H1 (cell line): ENCODE data around the gene SNX25. TPM values are rescaled to one million over a fixed set of nuclear protein-coding genes. Genes with fewer than 3 reads are reported as not detected.

ENCODE experiments used
- CTCF ChIA-PET: fragments of 300-600 bp; sonication (Branson Sonifier 250); formaldehyde crosslinking; loops from one replicate; lab custom pipeline; 2021; ENCODE audit not compliant: partially characterized antibody; lab: Charles Lee
- POLR2A ChIA-PET: fragments of 300-600 bp; sonication (Branson Sonifier 250); formaldehyde crosslinking; loops from one replicate; lab custom pipeline; 2021; ENCODE audit warnings: inconsistent platforms; ENCODE audit not compliant: partially characterized antibody; lab: Charles Lee
- DNase-seq, 2 experiments: peaks; one replicate each; pipeline versions ENCODE4 v3.0.0 to v3.0.0-alpha.2; 2010 to 2022; ENCODE audit warnings: low spot score in 2 of 2, low read depth in 1 of 2, mixed read lengths in 1 of 2
- FAIRE-seq: peaks from 2 replicates; lab custom pipeline; 2011; peaks lifted over from hg19 to GRCh38; lab: Jason Lieb, UNC
- H2AFZ ChIP-seq: 2 replicates; pipeline ENCODE4 v1.8.1; 2012; ENCODE audit warnings: low read length, inconsistent platforms
- H2AK5ac ChIP-seq: 2 replicates; pipeline ENCODE4 v1.6.1; 2013; ENCODE audit warnings: low read depth, low read length
- H2BK120ac ChIP-seq: replicated peaks from 2 replicates; pipeline ENCODE3; 2013; ENCODE audit warnings: low read depth, low read length, inconsistent platforms
- H2BK12ac ChIP-seq: 2 replicates; pipeline ENCODE4 v1.6.1; 2013; ENCODE audit warnings: low read depth, low read length
- H2BK15ac ChIP-seq: 2 replicates; pipeline ENCODE4 v1.6.1; 2013; ENCODE audit warnings: low read length
- H2BK20ac ChIP-seq: 2 replicates; pipeline ENCODE4 v1.6.1; 2013; ENCODE audit warnings: low read length
- H2BK5ac ChIP-seq: 2 replicates; pipeline ENCODE4 v1.6.1; 2013; ENCODE audit warnings: low read depth, low read length
- H3K14ac ChIP-seq: 2 replicates; pipeline ENCODE4 v1.6.1; 2013; ENCODE audit warnings: inconsistent platforms; ENCODE audit not compliant: insufficient read length
- H3K18ac ChIP-seq: 2 replicates; pipeline ENCODE4 v1.6.1; 2013; ENCODE audit warnings: low read length; ENCODE audit errors: extremely low read depth
- H3K23ac ChIP-seq: 2 replicates; pipeline ENCODE4 v1.6.1; 2013; ENCODE audit warnings: inconsistent platforms; ENCODE audit not compliant: insufficient read length
- H3K23me2 ChIP-seq: 2 replicates; pipeline ENCODE4 v1.6.1; 2013; ENCODE audit warnings: low read depth, low read length
- H3K27ac ChIP-seq: 2 replicates; pipeline ENCODE4 v1.6.1; 2011; ENCODE audit warnings: low read depth, low read length, inconsistent platforms
- H3K27me3 ChIP-seq, 4 experiments: replicated peaks in 1 of 4; 1 replicate in 1 of 4; 2 replicates in 3 of 4; pipeline versions ENCODE4 v1.6.1 to v1.8.1; 2011 to 2013; ENCODE audit warnings: low read length in 3 of 4, mild to moderate bottlenecking in 3 of 4, inconsistent platforms in 2 of 4, mixed read lengths in 2 of 4, moderate library complexity in 1 of 4; ENCODE audit not compliant: control insufficient read depth in 3 of 4, insufficient read depth in 3 of 4; ENCODE audit errors: extremely low read depth in 1 of 4
- H3K36me3 ChIP-seq, 4 experiments: 2 replicates each; pipeline versions ENCODE4 v1.6.1 to v1.8.1; 2011 to 2013; ENCODE audit warnings: mild to moderate bottlenecking in 4 of 4, low read length in 3 of 4, moderate library complexity in 2 of 4, control low read depth in 1 of 4, inconsistent platforms in 1 of 4; ENCODE audit not compliant: insufficient read depth in 4 of 4, control insufficient read depth in 2 of 4
- H3K4ac ChIP-seq: replicated peaks from 2 replicates; pipeline ENCODE3; 2013; ENCODE audit warnings: low read length, low read depth, mixed read lengths, inconsistent platforms; ENCODE audit not compliant: insufficient read length
- H3K4me1 ChIP-seq, 4 experiments: replicated peaks in 1 of 4; 1 replicate in 1 of 4; 2 replicates in 3 of 4; pipeline versions ENCODE4 v1.6.1 to v1.8.1; 2011 to 2013; ENCODE audit warnings: low read length in 3 of 4, inconsistent platforms in 2 of 4, mixed read lengths in 1 of 4; ENCODE audit not compliant: insufficient read depth in 4 of 4, control insufficient read depth in 3 of 4
- H3K4me2 ChIP-seq, 2 experiments: 2 replicates each; pipeline versions ENCODE4 v1.6.1 to v1.8.1; 2011 to 2013; ENCODE audit warnings: low read depth in 2 of 2, low read length in 2 of 2, control low read depth in 1 of 2, inconsistent platforms in 1 of 2, mild to moderate bottlenecking in 1 of 2; ENCODE audit not compliant: insufficient read depth in 1 of 2
- H3K4me3 ChIP-seq, 4 experiments: fragments of 200-600, 300-600 bp in 1 of 4; sonication (generic), shearing (Covaris generic), sonication (Bioruptor Twin) in 1 of 4; 2 replicates each; pipeline versions ENCODE4 v1.5.1 to v1.8.1; 2011 to 2016; ENCODE audit warnings: low read length in 4 of 4, low read depth in 3 of 4, control low read depth in 2 of 4, inconsistent platforms in 2 of 4, mild to moderate bottlenecking in 2 of 4, mixed read lengths in 1 of 4, moderate library complexity in 1 of 4; ENCODE audit not compliant: insufficient read depth in 2 of 4; ENCODE audit errors: extremely low read depth in 1 of 4
- H3K56ac ChIP-seq: replicated peaks from 2 replicates; pipeline ENCODE3; 2013; ENCODE audit warnings: low read depth, mild to moderate bottlenecking, mixed read lengths, low read length, inconsistent platforms; ENCODE audit not compliant: insufficient read length
- H3K79me1 ChIP-seq: 2 replicates; pipeline ENCODE4 v1.6.1; 2013; ENCODE audit warnings: low read depth, low read length, control low read depth
- H3K79me2 ChIP-seq, 2 experiments: 2 replicates each; pipeline versions ENCODE4 v1.6.1 to v1.8.1; 2012 to 2013; ENCODE audit warnings: low read length in 2 of 2, mild to moderate bottlenecking in 2 of 2, inconsistent platforms in 1 of 2; ENCODE audit not compliant: insufficient read depth in 2 of 2, control insufficient read depth in 1 of 2
- H3K9ac ChIP-seq, 4 experiments: replicated peaks in 1 of 4; 1 replicate in 1 of 4; 2 replicates in 3 of 4; pipeline versions ENCODE4 v1.6.1 to v1.8.1; 2011 to 2013; ENCODE audit warnings: low read depth in 3 of 4, low read length in 3 of 4, control low read depth in 2 of 4, mild to moderate bottlenecking in 2 of 4, moderate library complexity in 2 of 4, inconsistent platforms in 1 of 4; ENCODE audit errors: extremely low read depth in 1 of 4
- H3K9me3 ChIP-seq, 2 experiments: 2 replicates each; pipeline versions ENCODE4 v1.6.1 to v1.8.1; 2012 to 2013; ENCODE audit warnings: mild to moderate bottlenecking in 2 of 2, moderate library complexity in 2 of 2, control low read depth in 1 of 2, inconsistent platforms in 1 of 2, low read depth in 1 of 2, low read length in 1 of 2, mixed read lengths in 1 of 2; ENCODE audit not compliant: insufficient read depth in 2 of 2
- H4K20me1 ChIP-seq, 2 experiments: replicated peaks in 1 of 2; 2 replicates each; pipeline versions ENCODE3 to v1.8.1; 2011 to 2013; ENCODE audit warnings: inconsistent platforms in 2 of 2, low read length in 2 of 2, mild to moderate bottlenecking in 1 of 2; ENCODE audit not compliant: insufficient read depth in 2 of 2, control insufficient read depth in 1 of 2
- H4K5ac ChIP-seq: 2 replicates; pipeline ENCODE4 v1.6.1; 2013; ENCODE audit warnings: low read length, low read depth, mixed read lengths, inconsistent platforms; ENCODE audit not compliant: insufficient read length
- H4K8ac ChIP-seq: 2 replicates; pipeline ENCODE4 v1.8.0; 2013; ENCODE audit warnings: mild to moderate bottlenecking, moderate library complexity, low read length, inconsistent platforms; ENCODE audit not compliant: insufficient read depth; ENCODE audit errors: extremely low read depth
- H4K91ac ChIP-seq: replicated peaks from 2 replicates; pipeline ENCODE3; 2013; ENCODE audit warnings: low read length, mixed read lengths, inconsistent platforms; ENCODE audit not compliant: insufficient read length
- ATF2 ChIP-seq: IDR thresholded peaks from 2 replicates; pipeline ENCODE4 v1.6.1; 2012; ENCODE audit warnings: low read length, inconsistent platforms
- HDAC2 ChIP-seq, 2 experiments: fragments of 300-600 bp in 1 of 2; sonication (generic) in 1 of 2; IDR thresholded peaks; 2 replicates each; pipeline ENCODE4 v1.6.1; 2011 to 2012; ENCODE audit warnings: low read depth in 2 of 2, low read length in 2 of 2, mild to moderate bottlenecking in 2 of 2, moderate library complexity in 2 of 2, borderline replicate concordance in 1 of 2, inconsistent platforms in 1 of 2
- JUND ChIP-seq: IDR thresholded peaks from 2 replicates; pipeline ENCODE4 v1.6.1; 2011; ENCODE audit warnings: mild to moderate bottlenecking, improper control_type of control experiment, low read length
- POU5F1 ChIP-seq: IDR thresholded peaks from 2 replicates; pipeline ENCODE4 v1.6.1; 2011; ENCODE audit warnings: low read depth, mild to moderate bottlenecking, low read length, moderate library complexity
- RNF2 ChIP-seq: fragments of 200-900, 300-1000 bp; sonication (generic); IDR thresholded peaks from 2 replicates; pipeline ENCODE4 v1.7.1; 2016; ENCODE audit warnings: borderline replicate concordance, low read depth, mild to moderate bottlenecking, antibody characterized with exemption, low read length; ENCODE audit not compliant: poor library complexity, severe bottlenecking; ENCODE audit errors: missing control alignments
- SAP30 ChIP-seq: fragments of 300-600 bp; sonication (generic); IDR thresholded peaks from 2 replicates; pipeline ENCODE4 v1.7.1; 2012; ENCODE audit warnings: low read length, moderate library complexity, mild to moderate bottlenecking, inconsistent platforms; ENCODE audit not compliant: insufficient read depth, insufficient replicate concordance
- TAF7 ChIP-seq: optimal IDR thresholded peaks from 2 replicates; pipeline ENCODE3; 2011; ENCODE audit warnings: low read depth, mild to moderate bottlenecking, inconsistent platforms, low read length, moderate library complexity, borderline replicate concordance
- WGBS, 2 experiments: shearing (Covaris generic) in 1 of 2; methylation state at CpG; one replicate each; pipeline versions ENCODE4 v1.1.6 to v1.1.7; 2013 to 2015; ENCODE audit warnings: low lambda C conversion rate in 2 of 2, mixed read lengths in 2 of 2, inconsistent platforms in 1 of 2, low coverage in 1 of 2, missing lambda C conversion rate in 1 of 2; ENCODE audit not compliant: insufficient replicate concordance in 2 of 2, insufficient coverage in 1 of 2, insufficient read length in 1 of 2; ENCODE audit errors: extremely low coverage in 1 of 2, missing lambda C conversion rate in 1 of 2; 5-methylcytosine and 5-hydroxymethylcytosine counted together
- polyA plus RNA-seq, 7 experiments: library from polyadenylated mRNA; depleted of rRNA in 3 of 7; stranded (reverse) in 5 of 7; unstranded in 2 of 7; fragments of >200 nt in 5 of 7; fragments of 200-250 nt in 2 of 7; gene quantifications; 1 replicate in 5 of 7; 2 replicates in 1 of 7; 4 replicates in 1 of 7; pipeline versions ENCODE4 v1.2.1 to v1.2.3, GENCODE V29; 2011 to 2013; ENCODE audit warnings: missing spikeins in 2 of 7, mixed read lengths in 2 of 7
- total RNA-seq: library from RNA; stranded (reverse); fragmentation: NEBNext Ultra II Directional; extraction: Animal tissue kit (Norgen Biotek cat#: 25700); gene quantifications from 2 replicates; pipeline ENCODE4 v1.2.1, GENCODE V29; 2021

SNX25 gene
- total and polyA plus RNA-seq, 2 of the 8 experiments (the other 6 are each of a cell fraction or from before 2014, with no cell fraction given) = 5.4 to 19.9 TPM

GRCh38 chr4:185242749-185243533, 33.5 kb downstream of the SNX25 start:
- H3K4me2 ChIP-seq = no peak overlapping the region
- H3K27me3 ChIP-seq = no peaks in the 10 kb centered on the region
- no peaks in the 10 kb centered on the region for H3K4me1 ChIP-seq
- no peak overlapping the region for H2BK120ac ChIP-seq
- peaks cover 11 to 23% of the 10 kb centered on the region in 2 experiments; a peak in 2 of 4 replicates for H3K9me3 ChIP-seq
- H3K18ac ChIP-seq = no peak overlapping the region
- H3K23ac ChIP-seq = no peak overlapping the region
- WGBS, 2 experiments = 84% methylated on average over 5 of the region's 6 CpGs; no CpG with 5 or more reads in 1 of the 2 experiments
- ChIA-PET POLR2A (no interaction called here), CTCF (interaction anchor here (0.7 to 1.6 kb wide), 2 partner anchors 16 to 59 kb away, joined by 3 to 10 read pairs; no protein-coding TSS in a partner anchor)
- H2BK12ac ChIP-seq = no peak overlapping the region
- H4K20me1 ChIP-seq = no peaks in the 10 kb centered on the region
- no peak overlapping the region for H2BK5ac ChIP-seq
- H3K4ac ChIP-seq = no peak overlapping the region
- H3K36me3 ChIP-seq = peaks cover 0 to 5% (median 0%) of the 10 kb centered on the region in 4 experiments; a peak in 3 of 8 replicates
- H2BK15ac ChIP-seq = no peak overlapping the region
- no peak overlapping the region for H2AK5ac ChIP-seq
- no peak overlapping the region; the same call in 1 of the 2 replicates for H4K8ac ChIP-seq
- H3K4me3 ChIP-seq = no peak overlapping the region
- no peak overlapping the region for H4K91ac ChIP-seq
- no peak overlapping the region for H4K5ac ChIP-seq
- H3K14ac ChIP-seq = no peak overlapping the region
- H3K79me2 ChIP-seq = peaks cover 0 to 4% of the 10 kb centered on the region in 2 experiments; a peak in 1 of 4 replicates
- DNase-seq (no peak), FAIRE-seq (no peak)
- H2AFZ ChIP-seq = no peak overlapping the region
- H3K27ac ChIP-seq = no peak overlapping the region
- H2BK20ac ChIP-seq = no peak overlapping the region
- no peaks in the 10 kb centered on the region for H3K23me2 ChIP-seq
- H3K79me1 ChIP-seq = no peaks in the 10 kb centered on the region; the same call in 1 of the 2 replicates
- H3K56ac ChIP-seq = no peak overlapping the region
- H3K9ac ChIP-seq = no peak overlapping the region
- TF ChIP-seq RNF2 = no peak
- no peak for TF ChIP-seq SAP30
- no peak for TF ChIP-seq ATF2
- no peak for TF ChIP-seq JUND
- TF ChIP-seq TAF7 = no peak
- TF ChIP-seq HDAC2 (IDR thresholded peaks at IDR 0.05; ENCODE audit: borderline replicate concordance in 1 of 2, low read depth in 2 of 2, low read length in 2 of 2) = no peak
- TF ChIP-seq POU5F1 = no peak
